HG02642 (cell line): ENCODE data around the gene RABL2A.
"Not testable (repeated sequence)": the region's sequence is repeated elsewhere in the genome, so short reads cannot be mapped to it uniquely, and the experiment has no call there.

ENCODE experiments used
- ATAC-seq: cut with Tn5 transposase; IDR thresholded peaks from one replicate; pipeline ENCODE4 v1.9.1; 2021; ENCODE audit warnings: mild to moderate bottlenecking; ENCODE audit not compliant: unreplicated experiment, poor library complexity

Gene RABL2A

GRCh38 chr2:113676623-113677266 lies 49.7 kb downstream of the RABL2A start:
- no peak for ATAC-seq

- no peak for ATAC-seq
These were observed 50.3 kb downstream of the RABL2A start for GRCh38 chr2:113677330-113677729.

GRCh38 chr2:113679457-113679856 lies 52.4 kb downstream of the RABL2A start:
- ATAC-seq, result no peak

GRCh38 chr2:113685471-113685870 lies 58.4 kb downstream of the RABL2A start:
- ATAC-seq, result no peak

- ATAC-seq, result no peak
These were observed 59.5 kb downstream of the RABL2A start for GRCh38 chr2:113686537-113686936.

GRCh38 chr2:113690871-113691270 lies 63.8 kb downstream of the RABL2A start:
- not testable (repeated sequence) for ATAC-seq
